Osteoblast (primary cell): ENCODE measurements around the gene PRR4. TPM values are rescaled to one million over a fixed set of nuclear protein-coding genes. Genes with fewer than 3 reads are reported as not detected.

Experiments used
- DNase-seq: peaks from one replicate; pipeline ENCODE4 v3.0.0; 2011; ENCODE audit warnings: low spot score, mixed read lengths; ENCODE audit not compliant: insufficient read length; ENCODE audit errors: missing footprints
- H2AFZ ChIP-seq: 2 replicates; pipeline ENCODE4 v1.6.0; 2011; ENCODE audit warnings: mild to moderate bottlenecking, low read length
- H3K27ac ChIP-seq: 2 replicates; pipeline ENCODE4 v1.5.1; 2011; ENCODE audit warnings: mild to moderate bottlenecking, low read depth, low read length, moderate library complexity
- H3K27me3 ChIP-seq: 2 replicates; pipeline ENCODE4 v1.6.0; 2012; ENCODE audit warnings: mild to moderate bottlenecking, control low read depth, inconsistent platforms, low read length, moderate library complexity; ENCODE audit not compliant: insufficient read depth
- H3K36me3 ChIP-seq: 2 replicates; pipeline ENCODE4 v1.5.1; 2011; ENCODE audit warnings: mild to moderate bottlenecking, low read length, control low read depth, moderate library complexity; ENCODE audit not compliant: insufficient read depth
- H3K4me1 ChIP-seq: 2 replicates; pipeline ENCODE4 v1.5.1; 2011; ENCODE audit warnings: mild to moderate bottlenecking, low read length, control low read depth, moderate library complexity; ENCODE audit not compliant: insufficient read depth
- H3K4me2 ChIP-seq: 2 replicates; pipeline ENCODE4 v1.6.0; 2011; ENCODE audit warnings: mild to moderate bottlenecking, low read length; ENCODE audit not compliant: insufficient read depth
- H3K4me3 ChIP-seq: fragments of 200-600 bp; sonication (generic); 3 replicates; pipeline ENCODE4 v1.5.1; 2012; ENCODE audit warnings: mild to moderate bottlenecking, low read length, inconsistent platforms; ENCODE audit not compliant: insufficient read depth
- H3K79me2 ChIP-seq: 2 replicates; pipeline ENCODE4 v1.6.0; 2012; ENCODE audit warnings: mild to moderate bottlenecking, low read length, control low read depth, inconsistent platforms; ENCODE audit not compliant: insufficient read depth
- H3K9me3 ChIP-seq: 2 replicates; pipeline ENCODE4 v1.5.1; 2011; ENCODE audit warnings: low read depth, low read length, control low read depth
- H4K20me1 ChIP-seq: 2 replicates; pipeline ENCODE4 v1.6.0; 2012; ENCODE audit warnings: mild to moderate bottlenecking, low read length, control low read depth; ENCODE audit not compliant: insufficient read depth
- CTCF ChIP-seq: IDR thresholded peaks from 2 replicates; pipeline ENCODE4 v1.5.1; 2011; ENCODE audit warnings: mild to moderate bottlenecking, low read depth, low read length, moderate library complexity; ENCODE audit errors: extremely low read depth
- total RNA-seq: library from RNA; depleted of rRNA; stranded (reverse); fragments of >200 nt; gene quantifications from 2 replicates; pipeline ENCODE4 v1.2.3, GENCODE V29; 2012

Gene PRR4
- total RNA-seq, 1 donor = 2.9 TPM

GRCh38 chr12:10861366-10861765 lies 12.1 kb upstream of the PRR4 start:
- DNase-seq = no peak
- H4K20me1 ChIP-seq = no peaks in the 10 kb centered on the region
- no peaks in the 10 kb centered on the region for H3K79me2 ChIP-seq
- no peak overlapping the region for H3K4me2 ChIP-seq
- H3K36me3 ChIP-seq = no peaks in the 10 kb centered on the region
- no peak overlapping the region for H2AFZ ChIP-seq
- no peak overlapping the region for H3K27ac ChIP-seq
- no peak overlapping the region for H3K4me3 ChIP-seq
- no peaks in the 10 kb centered on the region for H3K27me3 ChIP-seq
- H3K9me3 ChIP-seq = no peaks in the 10 kb centered on the region
- H3K4me1 ChIP-seq = no peaks in the 10 kb centered on the region
- TF ChIP-seq CTCF = no peak

- Histone ChIP-seq H3K4me1 (peaks cover 3% of the 10 kb centered on the region), H3K27ac (no peak overlapping the region), H3K79me2 (no peaks in the 10 kb centered on the region), H3K9me3 (no peaks in the 10 kb centered on the region), H2AFZ (no peak overlapping the region), H4K20me1 (peaks cover 8% of the 10 kb centered on the region), H3K36me3 (no peaks in the 10 kb centered on the region), H3K4me2 (no peak overlapping the region), H3K27me3 (no peaks in the 10 kb centered on the region), H3K4me3 (no peak overlapping the region)
- no peak for TF ChIP-seq CTCF
- no peak for DNase-seq
These were observed 6.5 kb upstream of the PRR4 start for GRCh38 chr12:10855807-10856206.

- no peaks in the 10 kb centered on the region for H3K9me3 ChIP-seq
- no peak overlapping the region for H3K4me3 ChIP-seq
- H3K4me2 ChIP-seq = no peak overlapping the region
- no peaks in the 10 kb centered on the region for H3K79me2 ChIP-seq
- no peaks in the 10 kb centered on the region for H3K36me3 ChIP-seq
- peaks cover 8% of the 10 kb centered on the region for H4K20me1 ChIP-seq
- H3K27ac ChIP-seq = no peak overlapping the region
- no peak for DNase-seq
- H3K27me3 ChIP-seq = no peaks in the 10 kb centered on the region
- peaks cover 3% of the 10 kb centered on the region for H3K4me1 ChIP-seq
- no peak overlapping the region for H2AFZ ChIP-seq
- TF ChIP-seq CTCF = no peak
These were observed 4.5 kb upstream of the PRR4 start for GRCh38 chr12:10853776-10854175.

- Histone ChIP-seq H2AFZ (no peak overlapping the region), H4K20me1 (peaks cover 8% of the 10 kb centered on the region), H3K27ac (no peak overlapping the region), H3K4me1 (peaks cover 3% of the 10 kb centered on the region), H3K27me3 (no peaks in the 10 kb centered on the region), H3K4me2 (no peak overlapping the region), H3K36me3 (no peaks in the 10 kb centered on the region), H3K4me3 (no peak overlapping the region), H3K9me3 (no peaks in the 10 kb centered on the region), H3K79me2 (no peaks in the 10 kb centered on the region)
- DNase-seq = no peak
- TF ChIP-seq CTCF = no peak
These were observed 2.1 kb upstream of the PRR4 start for GRCh38 chr12:10851243-10851858.
